Left lung (tissue), 10 donors: ENCODE results near the gene RBM19. TPM values are rescaled to one million over a fixed set of nuclear protein-coding genes. Genes with fewer than 3 reads are reported as not detected.
A peak's percentile ranks its signal among the peaks of the same experiment; 100 is the strongest.

Source experiments
- ATAC-seq: fragments of 200-7000 bp; cut with Tn5 transposase; one replicate; pipeline ENCODE4 v1.9.1; 2020; ENCODE audit warnings: moderate library complexity
- DNase-seq, 4 donors: peaks; one replicate each; pipeline ENCODE4 v3.0.0-alpha.2; 2013 to 2020
- H3K27ac ChIP-seq, 2 donors: fragments of 200-600 bp; sonication (generic) in 1 of 2; one replicate each; pipeline versions ENCODE4 v1.5.0 to v1.8.0; 2020 to 2021
- H3K27me3 ChIP-seq, 2 donors: fragments of 200-600 bp; sonication (generic) in 1 of 2; one replicate each; pipeline versions ENCODE4 v1.5.0 to v1.8.0; 2020 to 2021
- H3K36me3 ChIP-seq, 2 donors: fragments of 200-600 bp; sonication (generic) in 1 of 2; one replicate each; pipeline versions ENCODE4 v1.5.0 to v1.8.0; 2020 to 2021
- H3K4me1 ChIP-seq, 2 donors: fragments of 200-600 bp; one replicate each; pipeline ENCODE4 v1.8.0; 2021
- H3K4me3 ChIP-seq, 2 donors: fragments of 200-600 bp; sonication (generic) in 1 of 2; one replicate each; pipeline versions ENCODE4 v1.5.0 to v1.8.0; 2020 to 2021; ENCODE audit warnings: mild to moderate bottlenecking in 1 of 2
- H3K9me3 ChIP-seq, 2 donors: fragments of 200-600 bp; sonication (generic) in 1 of 2; one replicate each; pipeline versions ENCODE4 v1.5.0 to v1.8.0; 2020 to 2021
- intact Hi-C, 2 donors: fragments of 100-400 bp; cut with DNase I; formaldehyde crosslinking; loops; one replicate each; pipeline versions ENCODE4 v1.11.2 to v1.14.2; 2022
- polyA plus RNA-seq, 6 donors: library from polyadenylated mRNA; unstranded; fragments of 120-200 nt; gene quantifications; one replicate each; pipeline ENCODE4 v1.2.1, GENCODE V29; 2013; ENCODE audit not compliant: insufficient read length in 6 of 6
- total RNA-seq, 2 donors: library from RNA; stranded (reverse); fragmentation: NEBNext Ultra II Directional; extraction: Animal tissue kit (Norgen Biotek cat#: 25700); gene quantifications; one replicate each; pipeline ENCODE4 v1.2.1, GENCODE V29; 2021
- TF ChIP-seq, protein P1 (sequence below), 2 donors: fragments of 200-600 bp; sonication (generic) in 1 of 2; IDR thresholded peaks; one replicate each; pipeline versions ENCODE4 v1.5.0 to v1.8.0; 2021; ENCODE audit warnings: antibody characterized with exemption in 2 of 2
- donor health status: DM: no; HTN: yes; CAD: no.
- donor health status: DM: no; HTN: no; CAD: no.

Gene RBM19
- total and polyA plus RNA-seq, 8 donors: 21.5 to 33.4 (median 31.2) TPM

DNA sequence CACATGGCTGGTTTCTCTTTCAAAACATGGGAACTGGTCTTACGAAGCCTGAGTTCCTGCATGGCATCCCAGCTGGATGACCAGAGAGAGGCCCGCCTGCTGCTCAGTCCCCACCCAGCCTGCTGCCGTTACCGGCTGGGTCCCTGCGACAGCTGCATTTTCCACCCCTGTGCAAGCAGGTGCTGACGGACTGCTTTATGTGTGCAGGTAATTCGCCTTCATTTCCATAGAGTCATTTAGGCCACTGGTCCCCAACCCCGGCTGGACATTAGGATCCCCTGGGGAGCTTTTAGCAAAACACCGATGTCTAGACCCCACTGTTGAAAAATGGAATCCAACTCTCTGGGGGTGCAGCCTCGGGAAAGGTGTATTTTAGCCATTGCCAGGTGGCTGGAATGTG is 51.9 kb downstream of the RBM19 start:
- Histone ChIP-seq H3K4me3 (no peak overlapping the region), H3K36me3 (peaks cover 0 to 92% of the 10 kb centered on the region in 2 donors), H3K27me3 (no peaks in the 10 kb centered on the region), H3K4me1 (no peaks in the 10 kb centered on the region), H3K9me3 (no peaks in the 10 kb centered on the region), H3K27ac (no peak overlapping the region)
- intact Hi-C loops: no loop called here
- TF ChIP-seq, protein P1, sequence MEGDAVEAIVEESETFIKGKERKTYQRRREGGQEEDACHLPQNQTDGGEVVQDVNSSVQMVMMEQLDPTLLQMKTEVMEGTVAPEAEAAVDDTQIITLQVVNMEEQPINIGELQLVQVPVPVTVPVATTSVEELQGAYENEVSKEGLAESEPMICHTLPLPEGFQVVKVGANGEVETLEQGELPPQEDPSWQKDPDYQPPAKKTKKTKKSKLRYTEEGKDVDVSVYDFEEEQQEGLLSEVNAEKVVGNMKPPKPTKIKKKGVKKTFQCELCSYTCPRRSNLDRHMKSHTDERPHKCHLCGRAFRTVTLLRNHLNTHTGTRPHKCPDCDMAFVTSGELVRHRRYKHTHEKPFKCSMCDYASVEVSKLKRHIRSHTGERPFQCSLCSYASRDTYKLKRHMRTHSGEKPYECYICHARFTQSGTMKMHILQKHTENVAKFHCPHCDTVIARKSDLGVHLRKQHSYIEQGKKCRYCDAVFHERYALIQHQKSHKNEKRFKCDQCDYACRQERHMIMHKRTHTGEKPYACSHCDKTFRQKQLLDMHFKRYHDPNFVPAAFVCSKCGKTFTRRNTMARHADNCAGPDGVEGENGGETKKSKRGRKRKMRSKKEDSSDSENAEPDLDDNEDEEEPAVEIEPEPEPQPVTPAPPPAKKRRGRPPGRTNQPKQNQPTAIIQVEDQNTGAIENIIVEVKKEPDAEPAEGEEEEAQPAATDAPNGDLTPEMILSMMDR (IDR thresholded peaks at IDR 0.05): no peak
- DNase-seq (no peak), ATAC-seq (no peak)

DNA sequence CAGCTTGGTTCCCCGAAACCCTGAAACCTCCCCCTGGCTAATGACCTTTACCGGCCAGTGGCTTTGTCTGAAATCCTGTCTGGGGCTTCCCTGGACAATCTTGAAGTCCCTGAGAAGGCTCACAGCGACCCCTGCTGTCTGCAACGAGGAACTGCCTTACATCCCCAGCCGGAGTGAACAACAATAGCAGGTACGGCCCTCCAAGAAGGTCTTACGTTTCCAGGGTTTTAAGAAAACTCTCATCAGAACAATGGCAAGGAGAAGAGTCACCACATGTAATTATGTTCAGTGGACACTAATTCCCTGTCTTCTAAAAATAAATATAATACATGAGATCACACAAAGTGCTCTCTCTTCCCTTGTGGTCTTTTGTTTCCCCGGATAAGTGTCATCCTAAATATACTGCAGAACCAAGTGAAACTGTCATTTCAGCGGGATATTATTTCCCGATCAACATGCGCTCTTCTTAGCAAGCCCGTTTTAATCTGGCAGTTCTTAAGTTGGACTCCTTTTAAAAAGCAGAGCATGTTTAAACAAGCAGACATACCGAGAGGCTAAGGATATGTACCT is 53.3 kb downstream of the RBM19 start:
- intact Hi-C loops: no loop called here
- Histone ChIP-seq H3K4me1 (no peaks in the 10 kb centered on the region), H3K4me3 (no peak overlapping the region), H3K9me3 (no peaks in the 10 kb centered on the region), H3K36me3 (peaks cover 0 to 97% of the 10 kb centered on the region in 2 donors), H3K27ac (no peak overlapping the region), H3K27me3 (no peaks in the 10 kb centered on the region)
- DNase-seq (peak in 2 of 4 donors; percentile 43 to 68), ATAC-seq (peak; percentile 89)
- TF ChIP-seq, protein P1 (IDR thresholded peaks at IDR 0.05): peak; percentile 64 to 81

DNA sequence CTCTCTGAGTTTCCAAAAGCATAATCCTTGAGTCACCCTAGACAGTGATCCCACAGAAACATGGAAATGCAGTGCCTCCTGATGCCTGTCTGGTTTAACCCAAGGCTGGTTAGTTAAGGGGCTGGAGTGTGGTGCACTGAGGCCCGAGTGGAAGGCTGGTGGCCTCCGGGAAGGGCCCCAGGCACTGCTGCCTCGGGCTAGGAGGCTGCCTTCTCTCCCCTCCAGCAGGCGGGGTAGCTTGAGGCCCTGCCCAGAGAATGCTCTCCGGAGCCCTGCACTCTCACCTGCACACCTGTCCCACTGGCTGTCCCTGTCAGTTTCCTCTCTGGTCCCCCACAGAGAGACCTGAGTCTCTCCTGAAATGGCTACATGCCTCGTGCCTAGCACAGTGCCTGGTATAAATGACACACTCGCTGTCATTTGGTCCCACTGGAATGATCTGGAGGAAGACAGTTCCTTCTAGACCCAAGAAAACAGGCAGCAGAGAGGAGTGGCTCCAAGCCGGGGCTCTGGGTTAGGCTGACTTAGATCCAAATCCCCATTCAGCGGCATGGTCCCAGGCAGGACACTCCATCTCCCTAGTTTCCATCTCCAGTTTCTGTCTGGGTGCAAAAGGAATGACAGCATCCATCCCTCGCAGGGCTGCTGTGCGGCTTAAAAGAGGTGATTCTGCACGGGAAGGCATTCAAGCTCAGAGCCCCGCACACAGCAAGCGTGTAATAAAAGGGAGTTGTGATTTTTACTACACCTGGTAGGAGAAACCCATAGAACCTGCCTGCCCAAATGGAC is 54.0 kb downstream of the RBM19 start:
- Histone ChIP-seq H3K36me3 (peaks cover 0 to 97% of the 10 kb centered on the region in 2 donors), H3K4me3 (no peak overlapping the region), H3K27me3 (no peaks in the 10 kb centered on the region), H3K27ac (no peak overlapping the region), H3K4me1 (no peaks in the 10 kb centered on the region), H3K9me3 (no peaks in the 10 kb centered on the region)
- intact Hi-C loops: no loop called here
- no peak for DNase-seq
- TF ChIP-seq, protein P1 (IDR thresholded peaks at IDR 0.05): no peak
- no peak for ATAC-seq

DNA sequence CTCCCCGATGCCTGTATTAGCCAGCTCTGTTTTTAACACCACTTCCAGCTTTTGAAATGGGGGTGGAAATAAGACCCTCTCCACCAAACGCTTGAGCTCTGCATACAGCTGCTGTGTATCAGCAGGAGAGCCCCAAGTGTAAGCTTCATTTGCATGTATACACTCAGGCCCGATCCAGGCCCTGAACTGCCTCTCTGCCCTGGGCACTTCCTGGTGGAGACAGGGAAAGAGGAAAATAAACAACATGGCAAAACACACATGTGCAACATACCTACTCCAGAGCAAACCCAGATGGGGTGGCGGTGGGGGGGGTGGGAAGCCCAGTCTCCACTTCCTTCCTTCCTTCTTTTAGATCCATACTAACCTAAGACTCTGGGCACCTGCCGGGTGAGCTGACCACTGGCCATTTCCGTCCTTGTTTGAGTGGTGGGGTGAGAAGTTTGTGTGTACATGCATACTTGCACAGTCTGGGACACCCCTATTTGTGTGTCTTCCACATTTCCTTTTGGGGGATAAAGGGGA is 55.3 kb downstream of the RBM19 start:
- DNase-seq: no peak
- H3K27ac ChIP-seq: no peak overlapping the region
- peaks cover 0 to 97% of the 10 kb centered on the region in 2 donors for H3K36me3 ChIP-seq
- H3K9me3 ChIP-seq: no peaks in the 10 kb centered on the region
- no peak for ATAC-seq
- TF ChIP-seq, protein P1 (IDR thresholded peaks at IDR 0.05): no peak
- intact Hi-C loops: no loop called here
- no peaks in the 10 kb centered on the region for H3K27me3 ChIP-seq
- H3K4me3 ChIP-seq: no peak overlapping the region
- H3K4me1 ChIP-seq: no peaks in the 10 kb centered on the region

GRCh38 chr12:113909776-113910420 is 56.2 kb downstream of the RBM19 start:
- TF ChIP-seq, protein P1 (IDR thresholded peaks at IDR 0.05): no peak
- Histone ChIP-seq H3K27ac (no peak overlapping the region), H3K36me3 (peaks cover 0 to 92% of the 10 kb centered on the region in 2 donors), H3K27me3 (no peaks in the 10 kb centered on the region), H3K4me1 (no peaks in the 10 kb centered on the region), H3K9me3 (no peaks in the 10 kb centered on the region), H3K4me3 (no peak overlapping the region)
- intact Hi-C loops: no loop called here
- no peak for DNase-seq
- ATAC-seq: no peak
